GM11168 (cell line): Measurements from ENCODE around the gene WDFY2.

Experiments used
- in situ Hi-C: fragments of 300-500 bp; cut with MboI; formaldehyde crosslinking; loops from one replicate; pipeline ENCODE4 v1.12.0; 2022; ENCODE audit warnings: low sequenced_read_pairs; ENCODE audit not compliant: unreplicated experiment

The WDFY2 gene

DNA sequence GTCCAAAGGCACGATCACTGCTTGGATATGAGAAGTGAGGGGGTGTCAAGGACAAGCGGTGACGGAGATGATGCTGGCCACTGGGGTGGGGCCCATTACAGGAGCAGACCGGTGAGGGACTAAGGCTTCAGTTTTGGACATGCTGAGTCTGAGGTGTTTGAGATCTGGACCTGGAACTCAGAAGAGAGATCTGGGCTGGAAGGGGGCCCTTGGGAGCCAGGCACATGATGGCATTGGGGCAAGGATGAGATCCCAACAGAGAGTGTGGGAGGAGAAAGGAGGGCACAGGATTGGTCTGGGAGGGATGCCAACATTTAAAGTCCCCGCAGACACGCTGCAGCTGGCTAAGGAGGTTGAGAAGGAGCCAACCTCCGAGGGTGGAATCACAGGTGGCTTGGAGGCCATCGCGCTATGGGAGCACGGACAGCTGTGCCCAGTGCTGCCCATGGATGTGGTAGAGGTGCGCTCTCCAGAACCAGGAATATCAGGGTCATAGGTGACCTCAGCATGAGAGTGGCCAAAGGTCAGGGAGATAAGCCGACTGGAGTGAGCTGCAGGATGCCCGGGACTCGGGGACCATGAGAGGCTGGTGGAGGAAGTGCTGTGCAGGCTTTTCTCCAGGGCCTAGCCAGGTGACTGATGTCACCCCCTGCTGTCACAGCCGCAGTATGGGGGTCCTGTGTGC lies 197.9 kb downstream of the WDFY2 start:
- in situ Hi-C loops = no loop called here

DNA sequence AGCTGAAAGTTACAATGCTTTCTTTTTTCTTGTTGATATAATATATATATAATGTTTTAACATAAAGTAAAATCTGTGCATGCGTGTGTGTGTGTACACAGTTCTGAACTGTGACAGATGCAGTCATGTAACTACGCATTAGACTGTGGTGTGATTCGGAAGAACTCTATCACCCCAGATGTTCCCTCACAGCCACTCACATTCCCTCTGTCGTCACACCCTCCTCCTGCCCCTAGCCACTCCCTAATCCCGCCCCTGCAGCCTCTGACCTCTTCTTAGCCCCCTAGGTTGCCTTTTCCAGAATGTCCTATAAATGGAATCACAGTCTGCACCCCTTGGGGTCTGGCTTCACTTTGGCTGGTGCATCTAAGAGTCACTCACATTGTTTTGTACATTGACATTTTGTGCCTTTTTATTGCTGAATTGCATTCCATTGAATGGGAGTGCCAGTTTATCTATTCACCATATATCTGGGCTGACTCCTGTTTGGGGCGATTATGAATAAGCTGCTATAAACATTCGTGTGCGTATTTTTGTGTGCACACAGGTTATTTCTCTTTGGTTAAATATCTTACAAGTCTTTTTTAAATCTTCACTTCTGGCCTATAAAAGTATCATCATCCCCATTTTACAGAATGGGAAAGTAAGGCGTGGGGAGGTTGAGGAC lies 199.3 kb downstream of the WDFY2 start:
- in situ Hi-C loops = no loop called here

DNA sequence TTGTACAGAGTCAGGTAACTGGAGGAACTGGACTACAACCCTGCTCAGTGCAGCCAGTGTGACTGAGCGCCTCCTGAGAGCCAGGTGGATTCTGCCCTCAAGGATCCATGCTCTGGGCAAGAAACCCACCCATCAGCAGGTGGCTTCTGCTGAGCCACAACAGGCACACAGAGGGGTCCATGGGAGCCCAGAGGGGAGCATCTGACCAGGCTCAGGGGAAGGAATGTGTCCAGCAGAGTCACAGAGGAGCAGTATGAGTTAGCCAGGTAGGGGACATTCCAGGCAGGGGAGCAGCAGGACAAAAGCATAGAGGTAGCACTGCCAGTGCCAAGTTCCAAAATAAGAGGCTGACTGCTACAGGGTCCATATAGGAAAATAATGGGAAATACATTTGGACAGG lies 199.8 kb downstream of the WDFY2 start:
- in situ Hi-C loops = no loop called here

DNA sequence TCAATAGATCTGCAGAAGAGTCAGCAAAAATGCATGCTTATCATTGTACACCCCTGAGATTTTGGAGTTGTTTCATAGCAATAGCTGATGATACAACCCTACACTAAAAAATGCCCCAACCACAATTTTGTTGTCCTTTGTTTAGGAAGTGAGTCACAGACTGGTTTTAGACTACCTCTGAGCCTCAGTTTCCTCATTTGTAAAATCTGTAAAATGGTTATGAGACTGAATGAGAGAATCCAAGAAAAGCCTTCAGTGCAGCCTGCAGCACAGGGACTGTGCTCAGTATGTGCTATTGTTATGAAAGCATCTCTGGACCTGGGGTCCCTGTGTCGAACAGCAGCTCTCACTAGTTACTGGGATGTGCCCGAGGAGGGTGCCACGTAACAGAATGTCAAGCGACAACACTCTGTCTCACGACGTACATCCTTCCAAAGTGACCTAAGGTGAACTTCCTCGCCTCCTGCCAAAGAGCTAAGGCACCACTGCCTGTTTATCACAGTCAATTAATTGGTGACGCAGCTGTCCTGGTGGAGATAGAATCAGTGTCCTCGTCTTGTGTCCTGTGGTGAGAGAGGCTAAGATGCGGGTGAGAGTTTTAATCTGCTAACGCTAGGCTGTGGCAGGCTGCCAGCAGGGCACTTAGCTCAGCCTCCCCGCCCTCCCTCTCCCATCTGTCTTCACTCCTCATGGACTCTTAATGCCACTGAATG lies 201.6 kb downstream of the WDFY2 start:
- in situ Hi-C loops = no loop called here

DNA sequence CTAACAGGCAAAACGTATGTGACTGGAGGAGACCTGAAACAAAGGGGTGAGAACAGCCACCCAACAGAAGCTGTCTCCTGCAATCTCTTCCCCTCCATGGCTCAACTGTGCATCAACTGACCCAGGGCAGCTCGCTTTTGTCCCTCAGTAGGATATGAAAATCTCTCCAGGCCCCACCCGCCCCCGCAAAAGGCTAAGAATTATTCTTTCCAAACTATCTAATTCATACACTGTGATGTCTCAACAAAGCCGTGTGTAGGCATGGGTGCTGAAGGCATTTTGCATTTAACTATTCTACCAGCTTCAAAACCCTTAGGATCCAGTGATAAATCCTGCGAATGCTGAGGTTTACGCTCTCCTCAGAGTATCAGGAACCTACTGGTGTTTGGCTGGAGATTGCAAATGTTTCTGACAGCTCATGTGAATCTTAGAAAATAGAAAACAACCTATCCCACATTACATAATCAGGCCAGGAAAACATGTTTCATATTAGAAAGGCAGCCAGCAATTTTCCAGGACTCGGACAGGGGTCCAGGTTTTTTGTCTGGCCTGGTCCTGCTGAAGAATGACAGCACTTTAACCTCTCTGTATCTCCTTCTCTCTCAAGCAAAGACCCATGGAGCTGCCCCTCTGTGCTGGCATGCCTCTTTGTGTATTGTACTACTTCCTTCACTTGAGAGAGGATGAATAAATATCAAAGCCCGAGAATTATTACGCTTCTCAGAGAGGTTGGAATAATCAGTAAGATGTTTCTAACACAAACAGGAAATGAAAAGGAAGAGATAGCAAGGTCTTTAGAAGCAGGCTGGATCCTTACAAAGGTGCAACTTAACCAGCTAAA lies 202.4 kb downstream of the WDFY2 start:
- in situ Hi-C loops = no loop called here

DNA sequence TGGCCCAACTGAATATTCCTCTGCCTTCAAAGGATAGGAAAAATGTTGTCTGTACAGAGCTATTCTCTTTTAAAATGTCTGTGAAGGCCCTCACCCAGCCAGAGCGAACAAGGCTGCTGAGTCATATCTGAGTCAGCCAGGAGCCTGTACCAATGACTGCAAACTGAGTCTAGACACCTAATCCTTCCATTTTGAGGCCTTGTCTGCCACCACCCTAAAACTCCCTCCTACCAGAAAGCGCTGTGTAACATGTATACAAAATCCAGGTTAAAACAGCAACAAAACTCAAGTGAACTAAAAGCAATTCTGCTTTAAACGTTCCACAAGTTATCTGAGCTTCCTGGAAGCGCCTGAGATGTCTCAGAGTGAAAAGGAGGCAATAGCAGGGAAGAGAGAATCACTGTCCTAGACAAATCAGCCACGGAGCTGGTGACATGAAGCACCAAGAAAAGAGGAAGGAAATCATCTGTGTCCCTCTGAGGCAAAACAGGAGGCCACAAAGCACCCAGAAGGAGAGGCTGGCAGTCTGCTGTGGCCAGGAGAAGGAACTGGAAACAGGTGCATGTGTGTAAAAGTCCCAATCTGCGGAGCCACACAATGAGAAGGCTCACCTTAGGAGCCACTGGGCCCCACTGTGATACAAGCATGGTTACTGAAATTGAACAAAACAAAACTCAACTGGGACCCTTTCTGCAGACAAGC lies 209.5 kb downstream of the WDFY2 start:
- in situ Hi-C loops = no loop called here

DNA sequence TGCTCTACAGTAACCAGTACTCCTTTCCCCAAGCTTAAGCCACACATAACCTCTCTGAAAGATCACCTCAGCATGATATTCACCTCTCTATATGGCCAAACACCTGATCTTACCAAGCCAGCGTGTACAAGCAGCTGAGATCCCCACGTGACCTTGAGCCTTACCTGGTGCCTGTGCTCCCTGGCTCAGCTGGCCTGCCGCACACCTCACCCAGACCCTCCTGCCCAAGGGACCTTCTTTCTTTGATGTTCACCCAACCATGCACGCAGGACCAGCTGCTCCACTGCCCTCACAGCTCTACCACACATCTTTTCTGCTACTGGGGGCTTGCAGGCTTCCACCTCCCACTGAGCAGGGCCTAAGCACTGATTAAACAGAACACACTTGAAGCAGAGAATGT lies 210.7 kb downstream of the WDFY2 start:
- in situ Hi-C loops = loop anchor here (5.0 kb wide), 1 partner anchor 353 kb away; no protein-coding TSS in a partner anchor

DNA sequence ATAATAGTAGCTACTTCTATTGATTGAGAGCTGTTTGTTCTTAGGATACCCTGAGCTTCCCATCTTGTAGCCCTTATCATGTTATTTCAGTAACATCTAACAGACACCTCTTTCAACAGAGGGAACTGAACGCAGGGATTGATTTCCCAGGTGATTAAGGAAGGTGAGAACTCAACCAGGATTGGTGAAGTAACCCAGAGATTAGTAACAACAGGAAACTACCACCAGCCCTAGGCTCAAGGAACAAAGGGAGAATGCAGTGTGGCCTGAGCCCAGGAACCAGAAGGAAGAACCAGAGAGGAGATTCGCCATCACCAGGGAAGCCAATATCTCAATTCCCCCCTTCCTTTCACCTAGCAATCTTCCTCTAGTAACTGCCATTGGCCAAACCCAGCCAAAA lies 211.2 kb downstream of the WDFY2 start:
- in situ Hi-C loops = loop anchor here (5.0 kb wide), 1 partner anchor 353 kb away; no protein-coding TSS in a partner anchor

DNA sequence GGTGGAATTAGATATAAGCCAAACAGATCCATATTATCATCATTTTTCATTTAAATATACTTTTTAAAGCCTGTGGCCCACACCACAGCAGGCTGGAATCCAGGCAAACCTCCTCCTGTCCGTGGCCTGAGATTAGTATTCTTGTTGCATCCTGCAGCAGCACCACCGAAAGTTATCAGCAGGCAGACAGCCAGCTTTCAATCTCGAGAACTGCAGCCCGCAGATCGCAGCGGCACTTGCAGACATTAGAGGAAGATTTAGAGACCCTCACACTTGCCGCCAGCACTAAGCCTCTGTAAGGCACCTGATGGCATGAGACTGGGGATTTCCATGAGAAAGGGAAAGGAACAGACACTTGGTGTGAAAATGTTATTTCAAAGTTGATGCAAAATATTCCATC lies 212.3 kb downstream of the WDFY2 start:
- in situ Hi-C loops = loop anchor here (5.0 kb wide), 1 partner anchor 354 kb away; no protein-coding TSS in a partner anchor

DNA sequence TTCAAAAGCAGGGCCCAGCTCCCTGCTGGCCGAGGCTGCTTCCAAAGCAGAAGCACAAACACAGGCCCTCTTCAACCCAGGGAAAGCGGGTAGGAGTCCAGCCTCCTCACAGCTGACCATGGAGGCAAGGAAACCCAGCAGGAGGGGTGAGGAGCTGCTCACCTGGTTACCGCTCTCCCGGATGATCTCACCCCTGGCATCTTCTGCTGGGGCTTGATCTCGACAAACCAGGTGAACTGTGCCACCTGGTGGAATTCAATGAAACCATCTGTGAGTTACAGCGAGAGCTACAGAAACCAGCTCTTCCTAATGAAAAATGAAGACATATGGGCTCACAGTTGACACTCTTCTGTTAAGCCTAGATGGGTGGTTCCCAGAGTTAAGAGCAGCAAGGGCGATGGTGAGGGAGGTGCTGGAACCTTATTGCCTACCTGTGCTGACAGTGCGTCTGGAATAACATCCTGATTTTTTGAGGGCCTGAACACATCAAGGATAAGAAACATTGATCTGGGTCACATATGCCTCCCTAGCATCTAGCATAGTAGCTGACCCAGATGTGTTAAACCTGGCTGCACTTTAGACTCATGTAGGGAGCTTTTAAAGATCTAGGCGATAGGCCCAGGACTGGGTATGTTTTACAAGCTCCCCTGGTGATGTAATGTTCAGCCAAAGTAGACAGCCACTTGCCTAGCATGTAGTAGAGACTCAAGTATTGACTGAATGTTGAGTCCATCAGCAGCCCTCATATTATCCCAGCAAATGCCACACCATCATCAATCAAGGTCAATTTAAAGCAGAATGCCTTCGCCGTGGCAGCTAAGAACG lies 213.6 kb downstream of the WDFY2 start:
- in situ Hi-C loops = loop anchor here (5.0 kb wide), 1 partner anchor 356 kb away; no protein-coding TSS in a partner anchor

DNA sequence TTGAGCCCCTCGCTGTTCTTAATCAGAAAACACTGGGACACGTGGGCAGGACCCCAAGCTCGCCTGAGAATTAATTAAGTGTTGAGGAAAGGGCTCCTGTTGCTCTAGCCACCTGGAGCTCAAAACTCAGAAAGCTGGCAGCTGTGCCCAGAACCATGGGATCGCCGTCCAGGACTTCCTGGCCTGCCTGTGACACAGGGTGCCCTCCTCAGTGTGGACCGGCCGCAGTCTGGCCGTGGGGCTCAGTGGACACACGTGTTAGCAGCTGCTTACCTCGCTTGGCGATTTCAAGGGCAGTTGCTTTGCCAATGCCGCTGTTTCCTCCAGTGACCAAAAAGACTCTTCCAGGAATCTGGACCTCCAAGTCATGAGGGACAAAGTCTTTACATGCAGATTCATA lies 215.0 kb downstream of the WDFY2 start:
- in situ Hi-C loops = loop anchor here (5.0 kb wide), 1 partner anchor 357 kb away; no protein-coding TSS in a partner anchor

DNA sequence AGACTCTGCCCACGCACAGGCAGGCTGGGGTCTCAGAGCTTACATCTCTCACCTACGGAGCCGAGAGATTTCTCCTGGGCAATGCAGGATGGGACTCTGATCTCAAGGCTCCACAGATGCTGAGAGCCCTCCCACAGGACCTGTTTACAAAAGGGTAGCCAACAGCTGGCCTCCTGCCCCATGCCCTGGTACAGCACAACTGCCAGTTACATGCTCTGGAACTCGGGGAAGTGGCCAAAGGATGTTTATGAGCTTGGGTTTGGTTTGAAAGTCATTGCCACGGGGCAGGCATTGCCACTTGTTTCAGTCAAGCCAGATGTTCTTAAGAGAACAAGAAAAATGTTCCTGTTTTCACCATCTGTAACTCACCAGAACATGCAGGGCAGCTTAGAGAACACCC lies 216.2 kb downstream of the WDFY2 start:
- in situ Hi-C loops = no loop called here

DNA sequence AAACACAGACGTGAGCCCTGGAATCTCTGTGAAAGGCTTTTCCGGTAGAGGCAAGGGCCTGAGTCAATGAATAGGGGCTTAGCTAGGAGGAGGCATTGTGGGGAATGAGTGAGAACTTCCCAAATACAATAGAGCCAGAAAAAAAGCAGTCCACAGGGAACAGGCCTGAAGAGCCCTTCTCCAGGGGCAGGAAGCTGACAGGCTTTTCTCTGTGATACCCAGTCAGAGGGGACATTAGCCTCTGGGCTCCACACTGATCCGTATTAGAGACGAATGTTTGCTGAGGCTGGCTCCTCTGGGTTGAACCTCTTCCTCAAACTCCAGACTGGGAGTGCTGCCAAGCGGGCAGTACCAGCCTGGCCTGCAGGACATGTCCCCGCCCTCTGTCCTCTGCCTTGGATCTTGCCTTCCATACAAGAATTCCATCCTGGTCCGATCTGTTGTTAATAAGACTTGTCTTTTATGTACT lies 217.4 kb downstream of the WDFY2 start:
- in situ Hi-C loops = no loop called here

DNA sequence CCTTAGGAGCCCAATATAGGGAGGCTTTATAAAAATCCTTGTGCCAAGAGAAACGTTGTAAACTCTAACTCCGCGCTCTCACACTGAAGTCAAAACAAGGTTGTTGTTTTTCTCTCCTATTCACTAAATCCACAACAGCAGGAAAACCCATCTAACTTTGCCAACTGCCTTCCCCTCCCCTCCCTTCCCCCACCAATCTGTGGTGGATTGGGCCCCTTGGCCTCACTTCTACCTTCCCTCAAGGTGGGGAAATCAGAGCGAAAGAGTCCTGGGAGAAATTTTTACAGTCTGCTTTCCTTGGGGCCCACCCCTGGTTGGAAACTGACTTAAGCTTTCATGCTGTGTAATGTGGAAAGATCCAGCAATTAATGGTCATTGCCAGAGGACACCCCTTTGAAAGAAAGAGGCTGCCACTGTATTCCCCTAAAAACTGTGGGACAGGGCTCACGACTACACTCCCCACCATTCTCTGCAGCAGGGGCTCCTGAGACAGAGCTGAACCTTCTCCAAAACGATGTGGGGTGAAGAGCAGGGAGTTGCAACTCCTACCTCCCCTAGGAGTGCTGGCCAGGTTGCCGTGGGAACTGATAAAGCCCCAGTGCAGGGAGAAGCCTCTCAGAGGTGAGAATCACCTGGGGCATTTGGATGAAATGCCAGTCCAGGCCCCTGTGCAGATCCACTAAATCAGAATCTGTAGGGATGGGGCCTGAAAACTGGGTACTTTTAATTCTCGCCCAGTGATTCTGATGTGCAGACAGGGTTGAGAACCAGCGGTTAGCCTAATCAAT lies 218.6 kb downstream of the WDFY2 start:
- in situ Hi-C loops = no loop called here

DNA sequence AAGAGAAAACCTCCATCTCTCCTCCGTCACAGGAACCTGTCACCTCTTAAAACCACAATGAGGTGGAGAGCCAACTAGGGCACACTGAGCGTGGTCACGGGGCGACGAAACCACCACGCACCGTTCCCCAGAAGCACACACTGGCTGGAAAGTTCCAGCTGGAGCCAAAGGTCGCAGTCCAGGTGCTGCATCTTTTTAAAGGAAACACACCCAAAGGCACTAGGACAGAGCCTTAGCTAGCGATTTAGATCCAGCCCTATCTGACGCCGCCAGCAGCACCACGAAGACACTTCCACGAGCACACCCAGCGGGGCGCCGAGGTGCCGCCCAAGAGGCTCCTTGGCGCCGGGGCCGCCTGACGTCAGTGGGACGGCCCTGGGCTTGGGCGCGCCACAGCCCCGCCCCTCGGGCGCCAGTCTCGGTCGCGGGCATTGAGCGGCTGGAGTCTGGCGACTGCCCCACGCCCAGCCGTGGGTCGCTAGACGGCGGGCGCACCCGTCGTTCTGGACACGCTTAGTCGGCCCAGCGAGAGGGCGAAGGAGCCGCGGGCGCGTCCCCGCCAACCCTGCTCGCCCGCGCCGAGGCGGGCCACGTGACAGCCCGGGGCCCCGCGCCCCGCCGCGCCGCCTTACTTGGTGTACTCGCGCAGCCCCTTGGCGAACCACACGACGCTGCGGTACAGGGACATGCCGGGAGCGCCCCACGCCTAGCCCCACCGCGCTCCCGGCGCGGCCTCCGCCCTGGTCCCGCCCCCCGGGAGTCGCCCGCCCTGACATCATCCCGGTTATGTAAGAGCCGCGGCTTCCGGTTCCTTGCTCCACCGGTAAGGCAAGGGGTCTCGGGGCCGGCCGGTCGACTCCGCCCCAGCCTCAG lies 219.4 kb downstream of the WDFY2 start, which contains the start of gene DHRS12:
Gene DHRS12 (minus strand): TSS at position 742 of the 873 bp plus-strand sequence. CDS start 4,504 bp downstream, outside the sequence.
- in situ Hi-C loops = no loop called here

DNA sequence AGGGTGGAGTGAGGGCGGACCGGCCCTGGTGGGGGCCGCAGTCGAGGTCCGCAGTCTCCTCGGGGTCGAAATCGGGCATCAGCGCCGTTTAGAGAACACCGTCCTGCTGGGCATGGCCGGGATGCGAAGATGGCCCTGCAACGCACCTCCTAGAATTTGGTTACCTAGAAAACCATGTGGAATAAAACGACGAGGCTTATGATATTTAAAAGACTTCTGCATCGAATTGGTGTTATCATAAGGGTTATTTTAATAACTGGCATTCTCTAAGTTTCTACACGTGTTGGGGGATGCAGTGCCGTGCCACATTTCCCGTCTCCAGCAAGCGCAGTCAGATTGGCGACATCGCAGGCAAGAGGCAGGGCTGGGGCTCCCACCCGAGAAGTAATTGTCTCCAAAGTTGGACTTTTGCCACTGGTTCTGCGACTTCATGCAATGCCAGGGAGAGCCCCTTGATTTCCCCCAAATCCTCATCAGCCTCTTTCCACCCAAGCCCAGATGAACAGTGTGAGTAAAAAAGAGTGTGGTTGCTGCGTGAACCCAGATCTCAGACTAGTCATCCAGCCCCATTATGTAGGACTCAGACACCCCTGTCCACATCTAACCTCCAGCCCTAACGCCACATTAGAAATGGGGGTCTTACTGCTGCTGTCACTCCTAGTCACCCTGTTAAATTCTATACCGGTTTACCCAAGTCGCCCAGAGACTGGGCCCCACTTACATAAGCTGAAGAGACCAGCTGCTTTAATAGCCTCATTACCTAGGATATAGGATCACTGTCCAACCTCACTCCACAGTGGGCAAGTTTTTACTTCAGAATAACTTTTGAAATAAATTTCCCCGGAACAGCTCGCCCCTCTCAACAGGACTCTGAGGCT lies 220.3 kb downstream of the WDFY2 start:
- in situ Hi-C loops = no loop called here
